ENCODE data around the gene ODF4.

GRCh38 chr17:8383143-8383822, 43.6 kb downstream of the ODF4 start, which contains the start of gene RPL26:
- TF ChIP-seq CTCF (IDR thresholded peaks at IDR 0.05) = peak; percentile 97 to 98 (median 98)
- peak; percentile 75 to 82 for TF ChIP-seq POLR2A (IDR thresholded peaks at IDR 0.05)
- TF ChIP-seq POLR2AphosphoS5 (IDR thresholded peaks at IDR 0.05) = peak; percentile 94
- no peak for TF ChIP-seq EP300 (IDR thresholded peaks at IDR 0.05)
